Transverse colon (tissue), 4 donors: ENCODE measurements around the gene LIMS1. TPM values are rescaled to one million over a fixed set of nuclear protein-coding genes. Genes with fewer than 3 reads are reported as not detected.
"Not testable (repeated sequence)": the region's sequence is repeated elsewhere in the genome, so short reads cannot be mapped to it uniquely, and the experiment has no call there.

Experiments
- DNase-seq: peaks from one replicate; pipeline ENCODE4 v3.0.0-alpha.2; 2019
- H3K27ac ChIP-seq, 4 donors: fragments of 200-600 bp; sonication (generic); 2 replicates each; pipeline ENCODE4 v1.5.1; 2016 to 2018; ENCODE audit warnings: inconsistent platforms in 4 of 4
- H3K27me3 ChIP-seq: fragments of 200-600 bp; sonication (generic); 2 replicates; pipeline ENCODE4 v1.5.1; 2017; ENCODE audit warnings: inconsistent platforms
- H3K36me3 ChIP-seq, 4 donors: fragments of 200-600 bp; sonication (generic); 2 replicates each; pipeline ENCODE4 v1.5.1; 2017 to 2019; ENCODE audit warnings: inconsistent platforms in 4 of 4
- H3K4me1 ChIP-seq, 4 donors: fragments of 200-600 bp; sonication (generic); 2 replicates each; pipeline ENCODE4 v1.5.1; 2017 to 2020; ENCODE audit warnings: inconsistent platforms in 4 of 4
- H3K4me3 ChIP-seq, 4 donors: fragments of 200-600 bp; sonication (generic); 1 replicate in 1 of 4; 2 replicates in 3 of 4; pipeline versions ENCODE4 v1.5.1 to v1.6.1; 2017 to 2019; ENCODE audit warnings: inconsistent platforms in 4 of 4
- H3K9me3 ChIP-seq, 2 donors: fragments of 200-600 bp; sonication (generic); 2 replicates each; pipeline ENCODE4 v1.5.1; 2017 to 2019; ENCODE audit warnings: inconsistent platforms in 2 of 2
- EP300 ChIP-seq: sonication (generic); formaldehyde crosslinking; IDR thresholded peaks from one replicate; pipeline ENCODE4 v1.6.1; 2017; ENCODE audit warnings: antibody characterized with exemption, low read depth
- POLR2A ChIP-seq: fragments of 450-650 bp; IDR thresholded peaks from one replicate; pipeline ENCODE4 v1.6.1; 2016; ENCODE audit warnings: antibody characterized with exemption, mild to moderate bottlenecking, moderate library complexity
- POLR2AphosphoS5 ChIP-seq, 3 donors: sonication (generic); formaldehyde crosslinking; IDR thresholded peaks; one replicate each; pipeline ENCODE4 v1.6.1; 2016; ENCODE audit warnings: antibody characterized with exemption in 3 of 3
- WGBS, 2 donors: methylation state at CpG; one replicate each; pipeline ENCODE4 v1.1.5; 2018; ENCODE audit warnings: low coverage in 1 of 2; 5-methylcytosine and 5-hydroxymethylcytosine counted together
- in situ Hi-C, 4 donors: fragments of 200-750 bp; cut with MboI; loops; one replicate each; pipeline versions ENCODE4 v1.15.0 to v1.15.1; 2017; ENCODE audit warnings: low sequenced_read_pairs in 3 of 4, low pct_ligation_motif_present in 1 of 4, low pct_unique_long_range_greater_than_20kb in 1 of 4
- intact Hi-C: fragments of 100-400 bp; cut with DNase I; formaldehyde crosslinking; loops from one replicate; pipeline ENCODE4 v1.15.1; 2023; ENCODE audit warnings: low total_unique reads
- total RNA-seq, 4 donors: library from RNA; depleted of rRNA; stranded (reverse); fragments of >200 nt; gene quantifications; one replicate each; pipeline ENCODE4 v1.1.0, GENCODE V29; 2016
- TF ChIP-seq, protein P1 (sequence below), 5 experiments: fragments of 200-600 bp in 3 of 5; fragments of 450-650 bp in 2 of 5; sonication (generic) in 3 of 5; IDR thresholded peaks; 1 replicate in 2 of 5; 2 replicates in 3 of 5; pipeline ENCODE4 v1.5.1; 2016 to 2017; ENCODE audit warnings: antibody characterized with exemption in 5 of 5, inconsistent platforms in 3 of 5, mild to moderate bottlenecking in 2 of 5, moderate library complexity in 1 of 5

The LIMS1 gene
- total RNA-seq, 4 donors from 2014 or later: 4.5 to 41.0 (median 24.1) TPM

DNA sequence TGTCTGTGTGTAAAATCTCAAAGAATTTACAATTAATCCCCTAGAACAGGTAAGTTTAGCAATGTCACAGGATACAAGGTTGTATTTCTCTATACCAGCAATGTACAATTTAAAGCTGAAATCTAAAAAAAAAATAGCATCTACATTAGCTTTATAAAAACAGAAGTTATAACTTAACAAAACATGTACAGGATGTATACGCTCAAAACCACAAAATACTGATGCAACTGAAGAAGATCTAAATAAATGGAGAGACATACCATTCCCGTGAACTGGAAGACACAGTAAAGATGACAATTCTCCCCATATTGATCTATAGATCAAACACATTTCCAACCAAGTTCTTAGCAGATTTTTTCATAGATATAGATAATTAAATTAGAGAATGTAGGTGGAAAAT is 167.5 kb downstream of the LIMS1 start:
- Histone ChIP-seq H3K4me3 (no peak overlapping the region), H3K36me3 (no peaks in the 10 kb centered on the region), H3K4me1 (no peaks in the 10 kb centered on the region), H3K27me3 (no peaks in the 10 kb centered on the region), H3K9me3 (no peaks in the 10 kb centered on the region), H3K27ac (no peak overlapping the region)
- 50 to 78% methylated on average over 1 to 2 of the region's 2 CpGs for WGBS, 2 donors
- intact Hi-C loops (no loop called here), in situ Hi-C loops (loop anchor here in 1 of 4 donors (25.0 kb wide), 1 partner anchor 90 kb away; no protein-coding TSS in a partner anchor)
- TF ChIP-seq POLR2AphosphoS5 (IDR thresholded peaks at IDR 0.05): no peak
- no peak for TF ChIP-seq EP300
- TF ChIP-seq, protein P1, sequence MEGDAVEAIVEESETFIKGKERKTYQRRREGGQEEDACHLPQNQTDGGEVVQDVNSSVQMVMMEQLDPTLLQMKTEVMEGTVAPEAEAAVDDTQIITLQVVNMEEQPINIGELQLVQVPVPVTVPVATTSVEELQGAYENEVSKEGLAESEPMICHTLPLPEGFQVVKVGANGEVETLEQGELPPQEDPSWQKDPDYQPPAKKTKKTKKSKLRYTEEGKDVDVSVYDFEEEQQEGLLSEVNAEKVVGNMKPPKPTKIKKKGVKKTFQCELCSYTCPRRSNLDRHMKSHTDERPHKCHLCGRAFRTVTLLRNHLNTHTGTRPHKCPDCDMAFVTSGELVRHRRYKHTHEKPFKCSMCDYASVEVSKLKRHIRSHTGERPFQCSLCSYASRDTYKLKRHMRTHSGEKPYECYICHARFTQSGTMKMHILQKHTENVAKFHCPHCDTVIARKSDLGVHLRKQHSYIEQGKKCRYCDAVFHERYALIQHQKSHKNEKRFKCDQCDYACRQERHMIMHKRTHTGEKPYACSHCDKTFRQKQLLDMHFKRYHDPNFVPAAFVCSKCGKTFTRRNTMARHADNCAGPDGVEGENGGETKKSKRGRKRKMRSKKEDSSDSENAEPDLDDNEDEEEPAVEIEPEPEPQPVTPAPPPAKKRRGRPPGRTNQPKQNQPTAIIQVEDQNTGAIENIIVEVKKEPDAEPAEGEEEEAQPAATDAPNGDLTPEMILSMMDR (IDR thresholded peaks at IDR 0.05): no peak
- no peak for TF ChIP-seq POLR2A
- no peak for DNase-seq

DNA sequence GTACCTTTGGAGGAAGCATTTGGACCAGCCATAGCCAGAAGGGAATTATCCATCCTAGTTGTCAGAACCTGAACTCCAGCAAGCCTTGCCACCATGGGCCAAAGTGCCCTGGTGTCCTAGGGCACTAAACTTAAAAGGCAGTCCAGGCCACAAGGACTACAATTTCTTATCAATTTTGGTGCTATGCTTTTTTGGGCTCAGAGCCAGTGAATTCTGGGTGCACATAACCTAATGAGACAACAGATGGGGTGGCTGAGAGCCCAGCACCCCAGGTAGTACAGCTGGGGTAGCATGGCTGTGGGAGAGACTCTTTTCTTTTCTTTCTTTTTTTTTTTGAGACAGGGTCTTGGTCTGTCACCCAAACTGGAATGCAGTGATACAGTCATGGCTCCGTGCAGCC is 170.6 kb downstream of the LIMS1 start:
- TF ChIP-seq EP300: no peak
- TF ChIP-seq, protein P1 (IDR thresholded peaks at IDR 0.05): no peak
- no peak for TF ChIP-seq POLR2A
- TF ChIP-seq POLR2AphosphoS5 (IDR thresholded peaks at IDR 0.05): no peak
- intact Hi-C loops: no loop called here
- 88 to 100% methylated on average over 1 of the region's 1 CpG for WGBS, 2 donors

DNA sequence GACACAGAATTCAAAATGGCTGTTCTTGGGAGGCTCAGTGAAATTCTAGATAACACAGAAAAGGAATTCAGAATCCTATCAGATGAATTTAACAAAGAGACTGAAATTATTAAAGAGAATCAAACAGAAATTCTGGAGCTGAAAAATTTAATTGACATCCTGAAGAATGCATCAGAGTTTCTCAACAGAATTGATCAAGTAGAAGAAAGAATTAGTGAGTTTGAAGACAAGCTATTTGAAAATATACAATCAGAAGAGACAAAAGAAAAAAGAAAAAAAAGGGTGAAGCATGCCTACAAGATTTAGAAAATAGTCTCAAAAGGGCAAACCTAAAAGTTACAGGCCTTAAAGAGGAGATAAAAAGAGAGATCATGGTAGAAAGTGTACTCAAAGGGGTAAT is 173.0 kb downstream of the LIMS1 start:
- intact Hi-C loops: no loop called here
- TF ChIP-seq POLR2AphosphoS5 (IDR thresholded peaks at IDR 0.05): no peak
- no peak for TF ChIP-seq EP300
- TF ChIP-seq, protein P1 (IDR thresholded peaks at IDR 0.05): no peak
- TF ChIP-seq POLR2A: no peak
- no peak overlapping the region for H3K4me3 ChIP-seq
- no peak for DNase-seq
- H3K27ac ChIP-seq: no peak overlapping the region
- H3K9me3 ChIP-seq: no peaks in the 10 kb centered on the region
- no peaks in the 10 kb centered on the region for H3K36me3 ChIP-seq
- in situ Hi-C loops: loop anchor here in 1 of 4 donors (25.0 kb wide), 1 partner anchor 95 kb away; no protein-coding TSS in a partner anchor
- no peaks in the 10 kb centered on the region for H3K27me3 ChIP-seq
- no peaks in the 10 kb centered on the region for H3K4me1 ChIP-seq

More for the DNA sequence above, 170.6 kb downstream of the LIMS1 start:
- H3K27ac ChIP-seq: no peak overlapping the region
- H3K36me3 ChIP-seq: no peaks in the 10 kb centered on the region
- H3K27me3 ChIP-seq: no peaks in the 10 kb centered on the region
- in situ Hi-C loops: loop anchor here in 1 of 4 donors (25.0 kb wide), 1 partner anchor 93 kb away; no protein-coding TSS in a partner anchor
- DNase-seq: no peak
- no peak overlapping the region for H3K4me3 ChIP-seq
- no peaks in the 10 kb centered on the region for H3K9me3 ChIP-seq
- no peaks in the 10 kb centered on the region for H3K4me1 ChIP-seq

DNA sequence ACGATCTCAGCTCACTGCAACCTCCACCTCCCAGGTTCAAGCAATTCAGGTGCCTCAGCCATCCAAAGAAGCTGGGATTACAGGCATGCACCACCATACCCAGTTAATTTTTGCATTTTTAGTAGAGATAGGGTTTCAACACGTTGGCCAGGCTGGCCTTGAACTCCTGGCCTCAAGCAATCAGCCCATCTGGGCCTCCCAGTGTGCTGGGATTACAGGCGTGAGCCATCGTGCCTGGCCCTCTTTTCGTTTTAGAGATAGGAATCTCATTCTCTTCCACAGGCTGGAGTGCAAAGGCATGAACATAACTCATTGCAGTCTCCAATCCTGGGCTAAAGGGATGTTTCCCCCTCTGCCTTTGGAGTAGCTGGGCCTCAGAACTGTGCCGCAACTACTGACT is 182.7 kb downstream of the LIMS1 start:
- H3K4me3 ChIP-seq, H3K27me3 ChIP-seq, H3K9me3 ChIP-seq, DNase-seq, intact Hi-C loops, H3K27ac ChIP-seq, H3K36me3 ChIP-seq: not testable (repeated sequence)
- H3K4me1 ChIP-seq: peaks cover 0 to 16% (median 6%) of the 10 kb centered on the region in 4 donors
- in situ Hi-C loops: loop anchor here in 1 of 4 donors (25.0 kb wide), 1 partner anchor 105 kb away; no protein-coding TSS in a partner anchor
- 86 to 100% methylated on average over 1 to 6 of the region's 6 CpGs for WGBS, 2 donors
